ENCODE results near the gene CYP3A4. TPM values are rescaled to one million over a fixed set of nuclear protein-coding genes. Genes with fewer than 3 reads are reported as not detected.
"Not testable (repeated sequence)": the region's sequence is repeated elsewhere in the genome, so short reads cannot be mapped to it uniquely, and the experiment has no call there.

The CYP3A4 gene
- total RNA-seq, 1 donor from 2014 or later, result not detected

GRCh38 chr7:99752356-99752755 is 31.6 kb downstream of the CYP3A4 start:
- no peak for DNase-seq (ENCODE audit: low spot score)

GRCh38 chr7:99751322-99752052 is 32.5 kb downstream of the CYP3A4 start:
- DNase-seq (ENCODE audit: low spot score), result peak; percentile 60

GRCh38 chr7:99748846-99749579 is 35.0 kb downstream of the CYP3A4 start:
- no peak for DNase-seq (ENCODE audit: low spot score)

- not testable (repeated sequence) for DNase-seq (ENCODE audit: low spot score)
These were observed 37.1 kb downstream of the CYP3A4 start for GRCh38 chr7:99746915-99747314.

- DNase-seq (ENCODE audit: low spot score), result not testable (repeated sequence)
These were observed 38.6 kb downstream of the CYP3A4 start for GRCh38 chr7:99745395-99745794.

- no peak for DNase-seq (ENCODE audit: low spot score)
These were observed 41.1 kb downstream of the CYP3A4 start for GRCh38 chr7:99742737-99743394.

- no peak for DNase-seq (ENCODE audit: low spot score)
These were observed 42.6 kb downstream of the CYP3A4 start for GRCh38 chr7:99741441-99741795.

GRCh38 chr7:99740573-99741440 is 43.2 kb downstream of the CYP3A4 start:
- no peak for DNase-seq (ENCODE audit: low spot score)

- DNase-seq (ENCODE audit: low spot score), result no peak
These were observed 44.0 kb downstream of the CYP3A4 start for GRCh38 chr7:99739699-99740572.

GRCh38 chr7:99737726-99738125 is 46.3 kb downstream of the CYP3A4 start:
- DNase-seq (ENCODE audit: low spot score), result no peak

GRCh38 chr7:99736667-99737066 is 47.3 kb downstream of the CYP3A4 start:
- not testable (repeated sequence) for DNase-seq (ENCODE audit: low spot score)

- no peak for DNase-seq (ENCODE audit: low spot score)
These were observed 49.0 kb downstream of the CYP3A4 start, which contains the start of gene CYP3A7 for GRCh38 chr7:99734987-99735386. Gene CYP3A7 (minus strand): TSS chr7:99735196. CDS start chr7:99735093, 103 bp downstream.

GRCh38 chr7:99733448-99733847 is 50.5 kb downstream of the CYP3A4 start:
- no peak for DNase-seq (ENCODE audit: low spot score)

GRCh38 chr7:99733003-99733402 is 51.0 kb downstream of the CYP3A4 start:
- DNase-seq (ENCODE audit: low spot score), result no peak

GRCh38 chr7:99731638-99732374 is 52.2 kb downstream of the CYP3A4 start:
- no peak for DNase-seq (ENCODE audit: low spot score)

- no peak for DNase-seq (ENCODE audit: low spot score)
These were observed 53.0 kb downstream of the CYP3A4 start for GRCh38 chr7:99730992-99731391.

- no peak for DNase-seq (ENCODE audit: low spot score)
These were observed 53.7 kb downstream of the CYP3A4 start for GRCh38 chr7:99730238-99730810.

GRCh38 chr7:99729486-99730237 is 54.3 kb downstream of the CYP3A4 start:
- DNase-seq (ENCODE audit: low spot score), result no peak

- no peak for DNase-seq (ENCODE audit: low spot score)
These were observed 55.4 kb downstream of the CYP3A4 start for GRCh38 chr7:99728615-99729014.
